Activated CD8-positive, alpha-beta memory T cell treated with anti-CD3 and anti-CD28 coated beads, Interleukin-2, amount 10 ng/mL, durations not matched to agents 7 days and 5 days (primary cell): ENCODE measurements around the gene LPP. TPM values are rescaled to one million over a fixed set of nuclear protein-coding genes. Genes with fewer than 3 reads are reported as not detected.

Source experiments
- ATAC-seq: fragments of 150-1000 bp; cut with Tn5 transposase; one replicate; pipeline ENCODE4 v1.10.0; 2021; ENCODE audit warnings: moderate library complexity
- CTCF ChIA-PET: fragments of 350-600 bp; sonication (Branson Sonifier 250); formaldehyde crosslinking; loops from one replicate; lab custom pipeline; 2021; ENCODE audit warnings: antibody characterized with exemption; lab: Charles Lee
- DNase-seq: peaks from one replicate; pipeline ENCODE4 v3.0.0-alpha.2; 2020
- H3K27ac Mint-ChIP-seq: one replicate; pipeline ENCODE4 v1.8.0; 2021; ENCODE audit warnings: mild to moderate bottlenecking, mixed read lengths
- H3K27me3 Mint-ChIP-seq: one replicate; pipeline ENCODE4 v1.8.0; 2021; ENCODE audit warnings: mixed read lengths
- H3K36me3 Mint-ChIP-seq: one replicate; pipeline ENCODE4 v1.8.0; 2021; ENCODE audit warnings: mild to moderate bottlenecking, mixed read lengths
- H3K4me1 Mint-ChIP-seq: one replicate; pipeline ENCODE4 v1.8.0; 2021; ENCODE audit warnings: mixed read lengths
- H3K4me3 Mint-ChIP-seq: one replicate; pipeline ENCODE4 v1.8.0; 2021; ENCODE audit warnings: mild to moderate bottlenecking, moderate library complexity, mixed read lengths
- H3K9me3 Mint-ChIP-seq: one replicate; pipeline ENCODE4 v1.8.0; 2022; ENCODE audit warnings: low read depth, mixed read lengths
- total RNA-seq, 2 experiments: library from RNA; stranded (reverse); gene quantifications; one replicate each; pipeline ENCODE4 v1.2.3, GENCODE V29; 2021

The LPP gene
- total RNA-seq, 2 experiments from 2014 or later: 23.6 to 57.1 TPM

DNA sequence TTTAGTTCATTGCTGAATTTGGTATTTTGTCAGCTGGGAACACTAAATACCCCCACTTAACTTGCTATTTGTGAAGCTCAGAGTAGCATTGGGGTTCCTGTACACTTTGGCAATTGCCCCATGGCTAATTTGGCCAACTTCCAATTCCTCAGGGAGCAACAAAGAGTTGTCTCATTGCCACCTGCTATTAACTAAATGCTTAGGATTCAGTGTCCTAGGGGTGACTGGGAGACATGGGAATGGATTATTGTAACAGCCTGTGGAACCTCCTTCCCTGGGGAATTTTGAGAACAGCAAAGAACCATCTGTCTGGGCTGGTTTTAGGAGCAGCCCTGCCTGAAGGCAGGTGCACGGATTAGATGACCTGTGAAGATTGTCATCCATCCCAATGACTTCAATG lies 580.4 kb downstream of the LPP start:
- H3K4me1 Mint-ChIP-seq: peaks cover 3% of the 10 kb centered on the region
- DNase-seq: no peak
- no peaks in the 10 kb centered on the region for H3K9me3 Mint-ChIP-seq
- peaks cover 2% of the 10 kb centered on the region for H3K36me3 Mint-ChIP-seq
- H3K27ac Mint-ChIP-seq: no peak overlapping the region
- CTCF ChIA-PET: no interaction called here
- no peak for ATAC-seq
- H3K27me3 Mint-ChIP-seq: no peaks in the 10 kb centered on the region
- no peak overlapping the region for H3K4me3 Mint-ChIP-seq

DNA sequence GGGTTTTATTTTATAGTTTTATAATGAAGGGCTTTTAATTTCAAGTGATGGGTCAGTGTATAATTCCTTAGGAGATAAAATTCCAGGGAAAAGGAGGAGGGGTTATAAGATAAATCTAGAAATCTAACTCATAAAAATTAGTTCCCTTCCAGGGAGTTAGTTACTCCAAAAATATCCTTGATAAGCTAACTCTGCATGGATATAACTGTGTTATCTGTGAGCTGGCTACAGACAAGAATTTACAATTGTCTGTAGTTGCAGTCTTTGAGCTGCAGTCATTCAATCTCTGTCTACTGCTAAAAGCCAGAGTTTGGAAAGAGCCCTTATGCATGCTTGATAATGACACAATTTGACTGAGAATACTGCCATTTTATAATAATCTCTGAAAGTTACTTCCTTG lies 585.6 kb downstream of the LPP start:
- H3K4me1 Mint-ChIP-seq: no peaks in the 10 kb centered on the region
- no peak overlapping the region for H3K27ac Mint-ChIP-seq
- CTCF ChIA-PET: interaction anchor here (1.3 kb wide), 1 partner anchor 998 kb away, joined by 3 read pairs; no protein-coding TSS in a partner anchor
- H3K27me3 Mint-ChIP-seq: no peaks in the 10 kb centered on the region
- no peaks in the 10 kb centered on the region for H3K36me3 Mint-ChIP-seq
- DNase-seq (no peak), ATAC-seq (no peak)
- no peak overlapping the region for H3K4me3 Mint-ChIP-seq
- H3K9me3 Mint-ChIP-seq: no peaks in the 10 kb centered on the region

DNA sequence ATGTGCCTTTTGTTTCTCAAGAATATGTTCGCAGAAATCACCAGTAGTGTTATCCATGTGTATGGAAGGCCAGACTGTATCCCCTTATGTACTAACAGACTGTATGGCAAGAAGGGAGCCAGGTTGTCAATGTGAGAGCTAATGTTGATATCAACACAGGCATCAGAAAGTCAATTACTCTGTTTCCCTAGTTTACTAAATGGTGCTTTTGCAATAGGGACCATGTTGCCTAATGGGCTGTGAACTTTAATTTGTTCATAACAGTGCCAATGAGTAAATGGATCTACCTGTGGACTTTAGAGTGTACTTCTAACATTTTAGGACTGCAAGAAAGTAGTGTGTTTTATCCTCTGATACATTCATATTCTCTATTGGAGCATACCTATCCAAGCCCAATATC lies 586.1 kb downstream of the LPP start:
- ATAC-seq: no peak
- H3K4me1 Mint-ChIP-seq: no peaks in the 10 kb centered on the region
- peaks cover 3% of the 10 kb centered on the region for H3K27me3 Mint-ChIP-seq
- H3K9me3 Mint-ChIP-seq: no peaks in the 10 kb centered on the region
- H3K27ac Mint-ChIP-seq: no peak overlapping the region
- no peaks in the 10 kb centered on the region for H3K36me3 Mint-ChIP-seq
- H3K4me3 Mint-ChIP-seq: no peak overlapping the region
- CTCF ChIA-PET: interaction anchor here (1.3 kb wide), 1 partner anchor 999 kb away, joined by 3 read pairs; no protein-coding TSS in a partner anchor
- no peak for DNase-seq

DNA sequence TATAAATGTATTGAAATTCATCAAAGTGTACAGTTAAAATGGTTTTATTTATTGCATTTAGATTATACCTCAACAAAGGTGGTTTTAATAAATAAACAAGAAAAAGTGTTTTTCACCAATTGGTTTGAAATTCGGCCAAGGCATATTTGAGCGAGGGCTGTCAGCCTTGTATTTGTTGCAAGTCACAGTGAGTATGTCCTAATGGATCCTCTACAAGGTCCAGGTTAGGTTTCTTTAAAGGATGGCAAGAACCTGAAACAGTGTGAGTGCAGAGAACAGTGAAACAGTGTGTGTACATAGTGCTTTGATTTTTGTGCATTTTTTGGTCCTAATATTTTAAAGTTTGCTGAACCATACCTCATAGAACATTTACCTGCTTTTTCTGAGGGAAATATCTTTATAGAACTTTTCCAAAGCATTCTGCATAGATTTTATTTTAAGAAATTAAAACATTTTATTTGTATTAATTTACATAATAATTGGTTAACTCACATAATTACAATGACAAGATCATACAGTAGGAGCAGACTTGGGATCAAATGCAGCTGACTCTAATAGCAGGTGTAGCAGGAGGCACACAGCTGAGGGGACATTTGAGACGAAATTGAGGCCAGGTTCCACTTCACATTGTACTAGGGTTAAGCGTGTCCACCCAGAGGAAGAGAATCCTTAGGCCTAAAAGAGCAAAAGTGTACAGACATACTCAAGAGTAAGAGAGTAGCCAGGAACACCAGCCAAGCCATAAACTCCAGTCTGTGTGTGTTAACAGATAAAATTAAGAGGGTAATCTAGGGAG lies 589.0 kb downstream of the LPP start:
- Mint-ChIP-seq H3K27me3 (peaks cover 3% of the 10 kb centered on the region), H3K4me1 (no peaks in the 10 kb centered on the region), H3K4me3 (no peak overlapping the region), H3K36me3 (no peaks in the 10 kb centered on the region), H3K27ac (no peak overlapping the region), H3K9me3 (no peaks in the 10 kb centered on the region)
- ATAC-seq: no peak
- DNase-seq: no peak
- CTCF ChIA-PET: interaction anchor here (1.7 kb wide), 1 partner anchor 1002 kb away, joined by 5 read pairs; no protein-coding TSS in a partner anchor

DNA sequence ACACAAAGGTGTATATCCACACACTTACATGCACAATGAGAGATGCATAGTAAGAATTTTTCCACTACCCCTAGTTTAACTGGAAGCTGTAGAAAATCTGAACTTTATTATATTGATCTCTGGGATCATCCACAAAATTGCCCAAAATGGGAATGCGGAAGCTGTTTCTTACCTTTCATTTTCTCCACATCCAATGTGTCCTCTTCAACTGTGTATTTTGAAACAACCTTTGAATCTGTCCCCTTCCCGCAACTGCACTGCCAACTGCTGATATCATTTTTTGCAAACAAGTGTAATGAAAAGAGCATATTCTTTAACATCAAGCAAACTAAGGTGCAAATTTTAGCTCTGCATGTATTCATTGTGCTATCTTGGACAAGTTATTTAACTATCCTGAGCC lies 590.2 kb downstream of the LPP start:
- H3K27me3 Mint-ChIP-seq: peaks cover 3% of the 10 kb centered on the region
- H3K27ac Mint-ChIP-seq: no peak overlapping the region
- CTCF ChIA-PET: interaction anchor here (1.1 kb wide), 1 partner anchor 1004 kb away, joined by 5 read pairs; no protein-coding TSS in a partner anchor
- H3K4me3 Mint-ChIP-seq: no peak overlapping the region
- ATAC-seq (no peak), DNase-seq (no peak)
- no peaks in the 10 kb centered on the region for H3K4me1 Mint-ChIP-seq
- no peaks in the 10 kb centered on the region for H3K9me3 Mint-ChIP-seq
- H3K36me3 Mint-ChIP-seq: no peaks in the 10 kb centered on the region

DNA sequence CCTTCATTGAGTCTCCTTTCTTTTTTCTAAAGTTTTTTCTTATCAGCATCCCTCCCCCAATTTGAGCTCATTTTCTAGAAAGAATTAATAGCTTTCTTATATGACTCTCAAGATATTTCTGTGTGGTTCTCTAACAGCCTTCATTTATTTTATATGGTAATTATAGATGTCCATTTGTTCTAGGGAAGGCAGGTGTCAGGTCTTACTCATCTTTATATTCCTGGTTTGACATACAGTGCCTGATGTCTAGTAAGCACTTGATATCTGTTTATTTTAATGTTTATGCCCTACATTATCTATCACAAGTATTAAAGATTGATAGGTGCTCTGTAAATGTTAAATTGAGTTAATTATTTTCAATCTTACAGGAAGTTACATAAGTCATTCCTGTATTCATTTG lies 591.1 kb downstream of the LPP start:
- Mint-ChIP-seq H3K4me3 (no peak overlapping the region), H3K4me1 (no peaks in the 10 kb centered on the region), H3K9me3 (no peaks in the 10 kb centered on the region), H3K36me3 (no peaks in the 10 kb centered on the region), H3K27me3 (peaks cover 3% of the 10 kb centered on the region), H3K27ac (no peak overlapping the region)
- no peak for ATAC-seq
- CTCF ChIA-PET: interaction anchor here (1.1 kb wide), 1 partner anchor 1005 kb away, joined by 5 read pairs; no protein-coding TSS in a partner anchor
- DNase-seq: no peak

DNA sequence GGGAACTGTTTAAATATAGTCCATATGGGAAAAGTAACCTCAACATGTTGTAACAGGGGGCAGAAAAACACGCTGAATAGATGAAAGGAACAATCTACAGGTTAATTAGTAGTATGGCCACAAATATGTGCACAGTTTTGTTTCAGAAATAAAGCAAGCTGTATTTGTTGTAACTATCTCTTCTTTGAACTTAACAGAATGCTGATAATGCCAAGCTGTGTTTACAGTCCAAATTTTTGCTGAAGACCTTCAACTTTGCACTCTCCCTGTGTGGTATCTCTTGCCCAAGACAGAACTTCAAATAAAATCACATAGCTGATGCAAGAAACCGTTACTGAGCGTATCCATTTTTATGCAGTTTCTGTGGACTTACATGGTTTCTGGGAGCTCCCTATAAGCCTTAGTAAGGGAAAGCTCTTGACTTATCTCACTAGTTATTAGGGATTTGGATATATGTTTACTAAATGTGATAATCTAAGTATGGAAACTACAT lies 592.4 kb downstream of the LPP start:
- ATAC-seq (no peak), DNase-seq (no peak)
- Mint-ChIP-seq H3K27me3 (peaks cover 3% of the 10 kb centered on the region), H3K4me1 (peaks cover 1% of the 10 kb centered on the region), H3K27ac (no peak overlapping the region), H3K36me3 (no peaks in the 10 kb centered on the region), H3K9me3 (no peaks in the 10 kb centered on the region), H3K4me3 (no peak overlapping the region)
- CTCF ChIA-PET: interaction anchor here (1.4 to 4.7 kb wide), 2 partner anchors 9 to 1007 kb away, joined by 3 to 44 read pairs; no protein-coding TSS in a partner anchor

DNA sequence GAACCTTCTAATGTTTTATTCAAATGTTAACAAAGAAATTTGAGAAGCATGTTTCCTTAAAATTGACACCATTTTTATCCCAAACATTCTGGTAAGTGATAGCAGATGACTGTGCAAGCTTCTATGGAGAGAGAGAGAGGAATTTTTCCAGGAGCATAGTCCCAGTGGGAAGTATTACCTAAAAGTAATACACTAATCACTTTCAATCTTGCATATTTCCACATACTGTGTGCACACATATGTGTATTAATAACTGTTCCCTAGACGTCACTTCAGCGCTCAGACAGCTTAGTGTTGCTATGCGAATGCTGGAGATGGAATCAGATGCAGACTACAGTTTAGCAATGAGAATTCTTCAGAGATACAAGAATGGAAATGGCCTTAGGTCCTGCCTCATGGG lies 593.5 kb downstream of the LPP start:
- peaks cover 2% of the 10 kb centered on the region for H3K4me1 Mint-ChIP-seq
- no peak overlapping the region for H3K4me3 Mint-ChIP-seq
- H3K9me3 Mint-ChIP-seq: no peaks in the 10 kb centered on the region
- H3K36me3 Mint-ChIP-seq: no peaks in the 10 kb centered on the region
- ATAC-seq (no peak), DNase-seq (no peak)
- peaks cover 3% of the 10 kb centered on the region for H3K27me3 Mint-ChIP-seq
- CTCF ChIA-PET: interaction anchor here (1.1 to 4.7 kb wide), 2 partner anchors 208 to 1008 kb away, joined by 4 to 44 read pairs; no protein-coding TSS in a partner anchor
- no peak overlapping the region for H3K27ac Mint-ChIP-seq

DNA sequence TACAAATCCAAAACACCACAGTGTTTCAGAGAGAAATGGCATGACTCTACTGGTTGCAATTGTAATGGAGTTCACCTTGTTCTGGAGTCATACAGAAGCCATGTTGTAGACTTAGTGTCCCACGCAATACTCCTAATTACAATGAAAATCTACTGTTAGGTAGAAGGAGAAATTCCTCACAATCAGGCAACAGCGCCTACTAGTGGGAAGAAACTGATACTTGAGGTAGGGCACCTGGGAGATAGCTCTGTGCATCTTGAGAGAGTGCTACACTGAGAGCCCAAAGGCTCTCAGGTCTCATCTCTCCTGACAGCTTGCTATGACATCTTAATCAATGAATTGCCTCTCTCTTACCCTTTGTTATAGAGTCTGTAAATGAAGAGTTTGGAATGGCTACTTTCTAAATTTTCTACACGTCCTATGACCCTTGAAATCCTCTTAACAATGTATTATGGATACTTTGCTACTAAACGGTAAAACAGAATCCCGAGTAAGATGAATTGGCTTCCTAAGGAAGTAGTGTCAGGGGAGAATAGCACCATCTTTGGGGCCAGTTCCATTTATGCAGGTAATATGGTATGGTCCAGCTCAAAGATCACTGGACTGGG lies 595.2 kb downstream of the LPP start:
- no peaks in the 10 kb centered on the region for H3K9me3 Mint-ChIP-seq
- DNase-seq (peak; percentile 58), ATAC-seq (peak; percentile 55)

DNA sequence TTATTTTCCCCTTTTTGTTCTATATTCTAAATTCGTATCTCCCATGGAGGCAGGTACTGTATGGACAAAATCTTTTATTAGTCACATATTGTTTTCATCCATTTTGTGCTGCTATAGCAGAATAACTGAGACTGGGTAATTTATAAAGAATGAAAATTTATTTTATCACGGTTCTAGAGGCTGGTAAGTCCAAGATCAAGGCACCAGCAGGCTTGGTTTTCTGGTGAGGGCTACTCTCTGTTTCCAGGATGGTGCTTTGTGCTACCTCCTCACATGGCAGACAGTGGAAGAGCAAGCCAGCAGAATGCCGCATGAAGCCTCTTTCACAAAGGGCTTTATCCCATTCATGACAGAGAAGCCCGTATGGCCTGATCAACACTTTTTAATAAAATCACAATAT lies 595.9 kb downstream of the LPP start:
- no peak overlapping the region for H3K4me3 Mint-ChIP-seq
- DNase-seq (no peak), ATAC-seq (no peak)
- peaks cover 2% of the 10 kb centered on the region for H3K27me3 Mint-ChIP-seq
- no peak overlapping the region for H3K27ac Mint-ChIP-seq
- H3K9me3 Mint-ChIP-seq: no peaks in the 10 kb centered on the region
- peaks cover 15% of the 10 kb centered on the region for H3K4me1 Mint-ChIP-seq
- no peaks in the 10 kb centered on the region for H3K36me3 Mint-ChIP-seq
- CTCF ChIA-PET: interaction anchor here (0.9 to 4.7 kb wide), 4 partner anchors 21 to 1010 kb away, joined by 3 to 44 read pairs (median 8); no protein-coding TSS in a partner anchor

More for the DNA sequence above, 595.2 kb downstream of the LPP start:
- Mint-ChIP-seq H3K4me3 (no peak overlapping the region), H3K27me3 (peaks cover 3% of the 10 kb centered on the region), H3K4me1 (peaks cover 15% of the 10 kb centered on the region), H3K27ac (no peak overlapping the region), H3K36me3 (no peaks in the 10 kb centered on the region)
- CTCF ChIA-PET: interaction anchor here (0.6 to 4.7 kb wide), 15 partner anchors 8 to 1012 kb away, joined by 3 to 44 read pairs (median 3); no protein-coding TSS in a partner anchor

DNA sequence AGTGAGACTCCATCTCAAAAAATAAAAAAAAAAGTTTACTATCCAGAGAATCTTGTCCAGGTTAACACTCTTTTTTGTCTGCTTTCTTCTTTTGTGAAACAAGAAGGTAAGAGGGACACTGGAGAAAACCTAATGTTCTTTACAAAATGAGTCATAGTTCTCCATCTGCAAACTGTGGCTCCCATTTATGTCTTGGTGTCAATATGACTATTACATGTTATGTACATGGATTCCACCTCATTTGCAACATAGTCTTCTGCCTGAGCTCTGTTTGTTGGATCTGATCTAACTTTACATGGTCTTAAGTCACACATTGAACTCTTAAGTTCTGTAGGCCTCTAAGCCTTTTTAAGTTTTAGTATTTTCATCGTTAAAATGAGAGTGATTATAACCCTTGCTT lies 596.7 kb downstream of the LPP start:
- ATAC-seq (no peak), DNase-seq (no peak)
- peaks cover 15% of the 10 kb centered on the region for H3K4me1 Mint-ChIP-seq
- no peaks in the 10 kb centered on the region for H3K27me3 Mint-ChIP-seq
- no peaks in the 10 kb centered on the region for H3K36me3 Mint-ChIP-seq
- H3K4me3 Mint-ChIP-seq: no peak overlapping the region
- CTCF ChIA-PET: interaction anchor here (2.2 kb wide), 1 partner anchor 205 kb away, joined by 12 read pairs; no protein-coding TSS in a partner anchor
- no peak overlapping the region for H3K27ac Mint-ChIP-seq
- H3K9me3 Mint-ChIP-seq: no peaks in the 10 kb centered on the region

DNA sequence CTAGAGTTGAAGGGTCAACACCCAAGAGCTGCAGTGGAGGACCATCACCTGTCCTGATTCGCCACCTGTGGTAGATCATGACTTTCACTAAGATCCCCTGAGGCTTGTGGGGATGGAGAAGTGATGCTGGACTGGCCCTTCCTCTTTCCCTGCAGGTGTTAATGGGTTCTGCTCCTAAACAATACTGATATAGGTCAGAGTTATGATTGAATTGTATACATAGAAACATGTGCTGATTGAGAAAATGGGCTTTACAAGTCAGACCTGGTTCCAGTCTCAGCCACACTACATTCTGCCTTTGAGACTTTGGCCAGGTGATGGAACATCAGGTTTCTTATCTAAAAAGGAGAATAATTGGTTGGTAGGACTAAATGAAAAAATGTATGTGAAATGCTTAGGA lies 598.9 kb downstream of the LPP start:
- no peaks in the 10 kb centered on the region for H3K9me3 Mint-ChIP-seq
- DNase-seq (no peak), ATAC-seq (no peak)
- CTCF ChIA-PET: no interaction called here
- H3K27me3 Mint-ChIP-seq: no peaks in the 10 kb centered on the region
- peaks cover 1% of the 10 kb centered on the region for H3K36me3 Mint-ChIP-seq
- no peak overlapping the region for H3K27ac Mint-ChIP-seq
- peaks cover 15% of the 10 kb centered on the region for H3K4me1 Mint-ChIP-seq
- no peak overlapping the region for H3K4me3 Mint-ChIP-seq

DNA sequence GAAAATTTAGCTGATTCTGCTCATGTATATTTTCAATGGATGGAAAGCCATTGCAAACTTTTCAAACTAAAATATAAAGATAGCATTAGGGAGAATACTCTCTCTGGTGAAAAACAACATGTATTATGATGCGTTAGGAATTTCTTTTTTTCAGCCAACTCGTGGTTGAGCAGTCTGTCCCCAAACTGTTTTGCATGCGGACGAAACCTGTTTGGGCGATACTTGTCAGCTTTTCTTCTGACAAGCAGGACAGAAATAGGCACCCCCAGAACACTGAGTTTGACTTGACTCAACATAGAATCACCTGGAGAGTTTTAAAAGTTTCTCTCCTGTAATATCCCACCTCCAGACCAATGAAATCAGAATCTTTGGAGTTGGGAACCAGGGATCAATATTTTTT lies 600.3 kb downstream of the LPP start:
- Mint-ChIP-seq H3K4me1 (peaks cover 15% of the 10 kb centered on the region), H3K9me3 (no peaks in the 10 kb centered on the region), H3K27me3 (no peaks in the 10 kb centered on the region), H3K36me3 (peaks cover 1% of the 10 kb centered on the region), H3K4me3 (no peak overlapping the region), H3K27ac (no peak overlapping the region)
- DNase-seq (no peak), ATAC-seq (no peak)
- CTCF ChIA-PET: interaction anchor here (1.1 to 1.2 kb wide), 2 partner anchors 204 to 1014 kb away, joined by 3 to 5 read pairs; no protein-coding TSS in a partner anchor
